NB4 (cell line): ENCODE data around the gene MAGEF1.
A peak's percentile ranks its signal among the peaks of the same experiment; 100 is the strongest.

Source experiments
- DNase-seq: peaks from one replicate; pipeline ENCODE4 v3.0.0; 2010; ENCODE audit warnings: low read depth
- H3K4me3 ChIP-seq: one replicate; pipeline ENCODE4 v1.5.1; 2011; ENCODE audit warnings: mild to moderate bottlenecking, low read depth, low read length, moderate library complexity
- CTCF ChIP-seq: IDR thresholded peaks from one replicate; pipeline ENCODE4 v1.5.1; 2012; ENCODE audit warnings: low read depth, low read length
- MAX ChIP-seq: IDR thresholded peaks from 2 replicates; pipeline ENCODE4 v1.6.1; 2011; ENCODE audit warnings: low read depth, low read length
- MYC ChIP-seq: IDR thresholded peaks from 2 replicates; pipeline ENCODE4 v1.6.1; 2011; ENCODE audit warnings: low read depth, low read length
- POLR2A ChIP-seq: IDR thresholded peaks from 2 replicates; pipeline ENCODE4 v1.6.1; 2011; ENCODE audit warnings: mild to moderate bottlenecking; ENCODE audit not compliant: insufficient read length; ENCODE audit errors: extremely low read depth

The MAGEF1 gene

GRCh38 chr3:184743248-184743647 is 31.4 kb upstream of the MAGEF1 start:
- no peak for DNase-seq
- TF ChIP-seq MAX (no peak), CTCF (no peak), POLR2A (no peak), MYC (no peak)
- H3K4me3 ChIP-seq = no peak overlapping the region

- no peak overlapping the region for H3K4me3 ChIP-seq
- DNase-seq = no peak
- TF ChIP-seq MYC (no peak), POLR2A (no peak), CTCF (no peak), MAX (no peak)
These were observed 30.8 kb upstream of the MAGEF1 start for GRCh38 chr3:184742676-184743135.

- no peak for TF ChIP-seq MYC
- no peak for TF ChIP-seq POLR2A
- no peak for TF ChIP-seq MAX
- peak; percentile 18 for TF ChIP-seq CTCF
- no peak overlapping the region for H3K4me3 ChIP-seq
- DNase-seq = no peak
These were observed 30.2 kb upstream of the MAGEF1 start for GRCh38 chr3:184741798-184742675.

GRCh38 chr3:184741259-184741556 is 29.3 kb upstream of the MAGEF1 start:
- no peak for DNase-seq
- H3K4me3 ChIP-seq = no peak overlapping the region
- no peak for TF ChIP-seq MAX
- no peak for TF ChIP-seq CTCF
- TF ChIP-seq MYC = no peak
- TF ChIP-seq POLR2A = no peak

GRCh38 chr3:184740509-184741258 is 28.8 kb upstream of the MAGEF1 start:
- TF ChIP-seq MYC = no peak
- no peak for TF ChIP-seq POLR2A
- TF ChIP-seq MAX = no peak
- no peak for TF ChIP-seq CTCF
- no peak overlapping the region for H3K4me3 ChIP-seq
- peak; percentile 63 for DNase-seq
